Measurements from ENCODE around the gene CTBP2. TPM values are rescaled to one million over a fixed set of nuclear protein-coding genes. Genes with fewer than 3 reads are reported as not detected.
"Not testable (repeated sequence)": the region's sequence is repeated elsewhere in the genome, so short reads cannot be mapped to it uniquely, and the experiment has no call there.

The CTBP2 gene
- total RNA-seq, 3 donors from 2014 or later, result 1.0 to 1.4 (median 1.3) TPM

DNA sequence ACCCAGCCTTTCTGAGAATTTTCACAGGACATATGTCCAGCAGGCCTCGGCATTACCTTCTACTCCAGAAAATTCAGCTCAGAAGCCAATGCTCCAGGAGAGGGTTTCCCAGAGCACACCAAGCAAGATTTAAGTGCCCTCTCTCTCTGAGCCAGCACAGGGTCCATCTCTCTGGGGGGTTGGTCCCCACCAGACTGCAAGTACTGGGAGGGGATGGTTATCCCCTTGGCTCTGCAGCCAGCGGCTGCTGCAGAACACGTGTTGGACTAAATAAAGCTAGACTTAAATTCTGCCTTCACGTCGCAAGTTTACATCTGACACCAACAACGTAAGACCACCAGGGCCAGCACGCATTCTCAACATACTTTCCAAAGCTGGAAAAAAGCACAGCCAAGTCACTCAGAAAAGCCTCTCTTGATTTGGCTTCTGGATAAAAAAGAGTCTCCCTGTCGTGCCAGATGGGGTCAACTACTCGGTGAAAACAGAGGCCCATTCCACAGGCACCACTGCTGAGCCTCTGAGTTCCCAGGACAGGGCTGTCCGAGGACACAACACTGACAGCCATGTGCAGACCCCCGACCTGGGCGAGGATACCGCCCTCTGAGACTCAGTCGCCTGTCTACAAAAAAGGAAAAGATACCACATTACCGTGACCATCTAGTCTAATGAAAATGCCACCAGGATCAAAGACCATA lies 77.3 kb downstream of the CTBP2 start:
- DNase-seq (no peak), ATAC-seq (no peak)
- Mint-ChIP-seq H3K27me3 (ENCODE audit: low read depth) (peaks cover 7% of the 10 kb centered on the region), H3K4me1 (ENCODE audit: low read depth) (no peaks in the 10 kb centered on the region), H3K4me3 (no peak overlapping the region), H3K9me3 (no peaks in the 10 kb centered on the region), H3K36me3 (ENCODE audit: insufficient read depth) (no peaks in the 10 kb centered on the region)

- not testable (repeated sequence) for ATAC-seq; H3K27me3 Mint-ChIP-seq (ENCODE audit: low read depth); H3K4me3 Mint-ChIP-seq; H3K36me3 Mint-ChIP-seq (ENCODE audit: insufficient read depth); H3K4me1 Mint-ChIP-seq (ENCODE audit: low read depth); H3K9me3 Mint-ChIP-seq; DNase-seq
Observed at GRCh38 chr10:125082471-125082870, 77.9 kb downstream of the CTBP2 start.

GRCh38 chr10:125081931-125082330 lies 78.4 kb downstream of the CTBP2 start:
- no peaks in the 10 kb centered on the region for H3K9me3 Mint-ChIP-seq
- peaks cover 7% of the 10 kb centered on the region for H3K27me3 Mint-ChIP-seq (ENCODE audit: low read depth)

DNA sequence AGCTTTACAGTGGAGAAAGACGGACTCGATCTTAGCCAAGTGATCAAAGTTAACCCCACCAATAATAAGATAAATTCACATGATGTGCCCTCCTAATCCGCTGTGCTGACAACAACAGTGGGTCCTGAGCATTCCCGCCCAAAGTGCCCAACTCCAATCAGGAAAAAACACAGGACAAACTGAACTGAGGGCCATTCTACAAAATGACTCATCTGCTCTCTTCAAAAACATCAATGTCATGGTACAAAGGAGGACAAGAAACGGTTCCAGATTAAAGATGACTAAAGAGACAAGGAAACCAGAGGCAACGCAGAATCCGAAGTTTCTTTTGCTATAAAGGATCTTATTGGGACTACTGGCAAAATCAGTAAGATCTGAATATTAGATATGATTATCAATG lies 79.4 kb downstream of the CTBP2 start:
- Mint-ChIP-seq H3K4me1 (ENCODE audit: low read depth) (no peaks in the 10 kb centered on the region), H3K27me3 (ENCODE audit: low read depth) (peaks cover 7% of the 10 kb centered on the region), H3K36me3 (ENCODE audit: insufficient read depth) (no peaks in the 10 kb centered on the region), H3K9me3 (no peaks in the 10 kb centered on the region), H3K4me3 (no peak overlapping the region)
- ATAC-seq (no peak), DNase-seq (no peak)

More at GRCh38 chr10:125081931-125082330, 78.4 kb downstream of the CTBP2 start:
- DNase-seq, result no peak
- Mint-ChIP-seq H3K4me3 (no peak overlapping the region), H3K4me1 (ENCODE audit: low read depth) (no peaks in the 10 kb centered on the region), H3K36me3 (ENCODE audit: insufficient read depth) (no peaks in the 10 kb centered on the region)
- no peak for ATAC-seq

GRCh38 chr10:125080296-125080695 lies 80.1 kb downstream of the CTBP2 start:
- ATAC-seq (no peak), DNase-seq (no peak)
- H3K27me3 Mint-ChIP-seq (ENCODE audit: low read depth), result peaks cover 7% of the 10 kb centered on the region
- no peaks in the 10 kb centered on the region for H3K4me1 Mint-ChIP-seq (ENCODE audit: low read depth)
- no peak overlapping the region for H3K4me3 Mint-ChIP-seq
- H3K36me3 Mint-ChIP-seq (ENCODE audit: insufficient read depth), result no peaks in the 10 kb centered on the region
- H3K9me3 Mint-ChIP-seq, result no peaks in the 10 kb centered on the region

DNA sequence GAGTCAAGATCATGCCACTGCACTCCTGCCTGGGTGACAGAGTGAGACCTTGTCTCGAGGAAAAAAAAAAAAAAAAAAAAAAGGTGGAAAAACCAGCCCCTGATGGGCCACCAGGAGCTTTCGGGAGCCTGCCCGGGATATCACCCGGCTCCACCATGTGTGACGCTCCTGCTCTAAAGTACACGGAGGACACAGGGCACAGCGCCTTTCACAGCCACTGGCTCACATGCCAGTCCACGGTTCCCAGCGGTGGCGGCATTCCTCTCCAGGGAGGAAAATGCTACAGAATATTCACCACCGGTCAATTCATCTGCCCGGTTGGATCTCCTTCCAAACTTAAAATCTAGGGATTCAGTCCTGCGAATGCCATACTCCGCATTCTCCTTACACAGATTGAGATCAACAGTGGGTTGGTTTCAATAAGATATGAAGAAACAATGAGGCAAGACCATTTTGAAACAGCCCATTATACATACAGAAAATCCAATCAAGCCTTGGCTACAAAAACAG lies 81.2 kb downstream of the CTBP2 start:
- Mint-ChIP-seq H3K36me3 (ENCODE audit: insufficient read depth) (no peaks in the 10 kb centered on the region), H3K27me3 (ENCODE audit: low read depth) (peaks cover 4% of the 10 kb centered on the region), H3K9me3 (no peaks in the 10 kb centered on the region), H3K4me1 (ENCODE audit: low read depth) (no peaks in the 10 kb centered on the region), H3K4me3 (no peak overlapping the region)
- DNase-seq, result no peak
- no peak for ATAC-seq

DNA sequence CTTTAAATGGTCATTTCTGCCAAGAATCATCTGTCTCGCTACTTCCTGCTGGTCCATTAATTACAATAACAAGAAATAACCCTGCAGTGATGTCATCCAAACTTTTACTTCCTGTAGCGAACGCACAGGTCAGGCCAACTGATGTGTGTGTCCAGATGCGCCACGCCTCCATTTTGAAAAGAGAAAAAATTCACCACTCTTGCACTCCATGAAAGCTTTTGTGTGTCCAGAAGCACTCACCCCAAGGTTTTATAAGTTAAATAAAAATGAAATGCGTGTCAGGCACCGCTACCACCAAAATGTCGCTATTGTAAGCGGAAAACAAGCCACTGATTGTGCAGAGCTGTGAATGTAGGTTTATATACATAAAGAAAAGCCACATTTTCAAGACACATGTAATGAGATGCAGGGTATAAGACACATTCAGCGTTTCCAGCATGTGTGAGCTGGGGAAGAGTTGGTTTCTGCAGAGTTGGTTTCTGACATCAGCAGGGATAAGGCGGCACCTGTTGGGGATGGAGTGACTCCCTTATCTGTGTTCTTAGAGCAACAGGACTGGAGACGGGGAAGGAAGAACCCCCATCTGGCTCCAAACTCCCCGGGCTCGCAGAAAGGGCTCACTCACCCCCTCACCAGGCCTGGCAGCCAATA lies 83.3 kb downstream of the CTBP2 start:
- H3K27me3 Mint-ChIP-seq (ENCODE audit: low read depth), result peaks cover 4% of the 10 kb centered on the region
- no peak for DNase-seq
- ATAC-seq, result no peak
- no peaks in the 10 kb centered on the region for H3K36me3 Mint-ChIP-seq (ENCODE audit: insufficient read depth)
- no peaks in the 10 kb centered on the region for H3K9me3 Mint-ChIP-seq
- H3K4me3 Mint-ChIP-seq, result no peak overlapping the region
- no peaks in the 10 kb centered on the region for H3K4me1 Mint-ChIP-seq (ENCODE audit: low read depth)

DNA sequence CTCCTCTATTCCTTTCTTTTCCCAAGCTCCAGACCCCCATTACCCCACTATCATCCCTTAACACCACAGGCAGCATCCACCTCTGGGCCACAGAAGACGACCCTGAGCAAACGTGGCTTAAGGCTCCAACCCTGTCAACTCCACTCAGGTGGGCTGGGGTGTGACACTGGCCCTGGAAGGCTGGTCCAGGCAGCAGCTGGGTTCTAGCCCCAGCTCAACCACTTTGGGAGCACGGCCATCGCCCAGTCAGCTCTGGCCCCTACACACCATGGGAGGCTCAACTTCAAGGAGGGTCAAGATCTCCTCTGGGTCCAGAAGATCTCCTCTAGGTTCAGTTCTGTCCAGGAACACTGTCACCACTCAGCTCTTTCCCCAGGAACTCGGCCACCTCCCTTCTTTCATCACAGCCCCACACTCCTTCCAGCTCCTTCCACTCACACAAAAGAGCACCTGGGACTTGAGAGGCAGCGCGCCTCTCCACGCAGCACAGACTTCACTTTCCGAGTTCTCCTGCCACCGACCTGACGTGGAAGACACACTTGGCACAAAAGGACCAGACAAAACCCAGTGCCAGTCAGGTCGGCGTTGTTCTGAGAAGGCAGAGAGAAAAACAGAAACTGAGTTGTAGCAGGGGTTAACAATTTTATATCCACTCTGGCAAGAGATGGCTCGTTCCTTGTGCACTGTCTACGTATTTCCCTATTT lies 84.1 kb downstream of the CTBP2 start:
- no peaks in the 10 kb centered on the region for H3K36me3 Mint-ChIP-seq (ENCODE audit: insufficient read depth)
- no peak overlapping the region for H3K4me3 Mint-ChIP-seq
- H3K4me1 Mint-ChIP-seq (ENCODE audit: low read depth), result no peaks in the 10 kb centered on the region
- no peaks in the 10 kb centered on the region for H3K9me3 Mint-ChIP-seq
- DNase-seq, result no peak
- peaks cover 4% of the 10 kb centered on the region for H3K27me3 Mint-ChIP-seq (ENCODE audit: low read depth)
- ATAC-seq, result no peak

GRCh38 chr10:125073996-125074395 lies 86.4 kb downstream of the CTBP2 start:
- Mint-ChIP-seq H3K4me1 (ENCODE audit: low read depth) (no peaks in the 10 kb centered on the region), H3K4me3 (no peak overlapping the region), H3K27me3 (ENCODE audit: low read depth) (peaks cover 4% of the 10 kb centered on the region), H3K9me3 (no peaks in the 10 kb centered on the region), H3K36me3 (ENCODE audit: insufficient read depth) (no peaks in the 10 kb centered on the region)
- DNase-seq (no peak), ATAC-seq (no peak)

DNA sequence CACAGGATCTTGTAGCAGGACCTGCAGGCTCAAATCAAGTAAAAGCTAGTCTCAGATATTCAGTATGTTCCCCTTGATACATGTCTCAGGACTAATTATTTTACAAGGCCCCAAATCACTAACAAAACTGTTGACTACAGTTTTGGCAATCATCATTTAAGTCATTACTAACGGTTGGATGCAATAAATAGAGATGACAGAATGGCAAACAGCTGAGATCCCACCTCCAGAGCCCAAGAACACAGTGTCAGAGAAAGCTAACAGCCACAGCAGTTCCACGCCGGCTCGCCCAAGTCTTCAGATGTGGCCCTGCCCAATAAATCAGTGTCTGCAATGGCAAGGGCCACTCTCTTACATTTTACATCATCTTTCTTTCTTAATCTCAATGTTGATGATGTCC lies 87.6 kb downstream of the CTBP2 start:
- ATAC-seq (no peak), DNase-seq (no peak)
- Mint-ChIP-seq H3K4me1 (ENCODE audit: low read depth) (no peaks in the 10 kb centered on the region), H3K9me3 (no peaks in the 10 kb centered on the region), H3K4me3 (no peak overlapping the region), H3K27me3 (ENCODE audit: low read depth) (peaks cover 6% of the 10 kb centered on the region), H3K36me3 (ENCODE audit: insufficient read depth) (no peaks in the 10 kb centered on the region)

DNA sequence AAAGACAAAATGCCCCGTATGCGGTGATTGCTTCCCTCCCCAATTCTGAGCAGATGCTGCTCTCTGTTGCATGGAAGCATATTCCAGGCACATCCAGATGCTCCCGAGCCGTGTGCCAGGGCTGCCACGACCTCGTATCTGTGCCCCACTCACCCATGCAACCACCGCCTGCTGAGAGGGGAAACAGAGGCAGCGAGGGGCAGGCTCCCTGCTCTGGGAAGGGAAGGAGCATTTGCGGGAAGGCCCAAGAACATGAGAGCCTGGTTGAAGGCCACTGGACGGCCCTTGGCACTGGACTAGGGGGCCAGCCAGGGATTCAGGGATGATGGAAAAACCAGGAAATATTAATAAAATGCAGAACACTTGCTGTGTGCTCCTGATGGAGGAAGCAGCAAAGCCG lies 89.4 kb downstream of the CTBP2 start:
- ATAC-seq, result no peak
- no peak overlapping the region for H3K4me3 Mint-ChIP-seq
- no peak for DNase-seq
- no peaks in the 10 kb centered on the region for H3K4me1 Mint-ChIP-seq (ENCODE audit: low read depth)
- no peaks in the 10 kb centered on the region for H3K36me3 Mint-ChIP-seq (ENCODE audit: insufficient read depth)
- H3K9me3 Mint-ChIP-seq, result no peaks in the 10 kb centered on the region
- peaks cover 9% of the 10 kb centered on the region for H3K27me3 Mint-ChIP-seq (ENCODE audit: low read depth)

DNA sequence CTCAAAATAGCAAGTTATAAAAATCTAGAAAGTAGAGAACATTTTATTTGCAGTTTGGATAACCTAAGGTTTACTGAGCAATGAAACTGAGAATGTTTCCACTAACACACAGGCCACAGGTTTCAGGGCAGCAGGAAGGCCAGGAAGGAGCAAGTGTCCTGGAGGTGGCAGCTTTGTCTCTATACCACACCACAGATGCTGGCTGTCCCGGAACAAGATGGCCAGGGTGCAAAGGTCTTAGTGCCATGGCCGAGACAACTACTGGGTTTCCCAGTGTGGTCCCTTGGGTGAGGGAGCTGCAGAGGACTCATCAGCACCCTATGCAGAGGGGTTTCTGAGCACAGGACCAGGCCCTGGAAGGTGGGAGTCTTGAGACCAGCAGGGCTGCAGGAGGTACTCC lies 92.0 kb downstream of the CTBP2 start:
- H3K4me3 Mint-ChIP-seq, result no peak overlapping the region
- no peaks in the 10 kb centered on the region for H3K9me3 Mint-ChIP-seq
- DNase-seq (no peak), ATAC-seq (no peak)
- H3K27me3 Mint-ChIP-seq (ENCODE audit: low read depth), result peaks cover 6% of the 10 kb centered on the region
- H3K36me3 Mint-ChIP-seq (ENCODE audit: insufficient read depth), result no peaks in the 10 kb centered on the region
- peaks cover 18% of the 10 kb centered on the region for H3K4me1 Mint-ChIP-seq (ENCODE audit: low read depth)

DNA sequence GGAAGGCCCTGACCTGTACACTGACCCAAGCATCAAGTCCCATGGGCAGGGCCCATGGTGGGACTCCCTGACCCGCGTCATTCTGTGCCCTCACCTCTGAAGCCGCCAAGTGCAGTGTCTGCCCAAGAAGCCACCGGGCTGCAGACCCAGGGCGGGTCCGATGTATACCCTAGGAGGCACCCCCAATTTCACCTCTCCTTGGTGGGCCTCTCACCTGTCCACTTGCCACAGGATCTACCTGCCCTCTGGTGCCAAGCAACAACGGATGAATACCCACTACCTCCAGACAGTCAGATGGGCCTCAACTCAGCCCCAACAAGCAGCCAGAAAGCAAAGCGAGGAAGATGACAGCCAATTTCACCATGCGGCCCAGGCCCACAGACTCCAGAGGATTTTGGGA lies 92.6 kb downstream of the CTBP2 start:
- H3K4me1 Mint-ChIP-seq (ENCODE audit: low read depth), result peaks cover 20% of the 10 kb centered on the region
- peaks cover 6% of the 10 kb centered on the region for H3K27me3 Mint-ChIP-seq (ENCODE audit: low read depth)
- H3K4me3 Mint-ChIP-seq, result no peak overlapping the region
- no peak for DNase-seq
- H3K9me3 Mint-ChIP-seq, result no peaks in the 10 kb centered on the region
- no peak for ATAC-seq
- H3K36me3 Mint-ChIP-seq (ENCODE audit: insufficient read depth), result no peaks in the 10 kb centered on the region

DNA sequence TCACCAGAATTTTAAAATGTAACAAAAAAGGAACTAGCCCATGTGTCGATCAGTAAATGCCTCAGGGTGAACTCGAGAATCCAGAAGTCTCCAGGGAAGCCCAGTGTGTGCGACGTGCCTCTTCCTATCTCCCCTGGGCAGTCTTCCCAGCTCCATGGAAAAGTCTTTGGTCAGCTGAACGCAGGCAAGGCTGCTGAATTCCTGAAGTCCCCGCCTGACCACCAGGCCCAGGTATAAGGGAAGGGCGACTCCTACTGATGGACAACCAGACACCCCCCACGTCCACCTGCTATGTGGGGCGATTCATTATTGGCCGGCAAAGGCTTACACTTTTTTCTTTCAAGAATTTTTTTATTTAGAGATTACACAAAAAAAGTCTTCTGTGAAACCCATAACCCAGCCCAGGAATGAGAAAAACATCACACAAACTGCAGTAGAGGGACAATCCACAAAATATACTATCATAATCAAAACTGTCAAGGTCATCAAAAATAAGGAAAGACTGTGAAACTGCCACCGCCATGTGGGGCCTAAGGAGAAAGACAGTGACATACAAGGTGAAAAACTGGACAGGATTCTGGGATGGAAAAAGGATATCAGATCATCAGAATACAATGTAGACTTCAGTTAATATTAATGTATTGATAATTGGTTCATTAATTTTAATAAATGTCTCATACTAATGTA lies 93.5 kb downstream of the CTBP2 start:
- Mint-ChIP-seq H3K4me1 (ENCODE audit: low read depth) (peaks cover 20% of the 10 kb centered on the region), H3K27me3 (ENCODE audit: low read depth) (peaks cover 8% of the 10 kb centered on the region), H3K9me3 (no peaks in the 10 kb centered on the region), H3K4me3 (no peak overlapping the region), H3K36me3 (ENCODE audit: insufficient read depth) (no peaks in the 10 kb centered on the region)
- no peak for DNase-seq
- ATAC-seq, result no peak

All from activated T-cell treated with anti-CD3 and anti-CD28 coated beads, Interleukin-2, amount 50 U/mL, for 4 hours (primary cell).